ENCODE results near the gene PARP15.
A peak's percentile ranks its signal among the peaks of the same experiment; 100 is the strongest.

Gene PARP15

GRCh38 chr3:122668930-122669730 is 91.7 kb downstream of the PARP15 start:
- peak; percentile 14 for ATAC-seq (replicated peaks)
- Mint-ChIP-seq H3K27me3 (no peaks in the 10 kb centered on the region), H3K4me1 (ENCODE audit: low read depth in 2 of 2) (peaks cover 0 to 3% of the 10 kb centered on the region in 2 donors), H3K36me3 (ENCODE audit: insufficient read depth) (no peaks in the 10 kb centered on the region), H3K27ac (peak overlapping the region in 1 of 2 donors; percentile 8), H3K9me3 (no peaks in the 10 kb centered on the region), H3K4me3 (no peak overlapping the region)
- no peak for DNase-seq

GRCh38 chr3:122671553-122671952 is 94.1 kb downstream of the PARP15 start:
- DNase-seq: no peak
- no peaks in the 10 kb centered on the region for H3K27me3 Mint-ChIP-seq
- no peak for ATAC-seq (replicated peaks)
- no peak overlapping the region for H3K4me3 Mint-ChIP-seq
- no peaks in the 10 kb centered on the region for H3K9me3 Mint-ChIP-seq
- no peaks in the 10 kb centered on the region for H3K36me3 Mint-ChIP-seq (ENCODE audit: insufficient read depth)
- H3K4me1 Mint-ChIP-seq (ENCODE audit: low read depth in 2 of 2): peaks cover 0 to 3% of the 10 kb centered on the region in 2 donors
- no peak overlapping the region for H3K27ac Mint-ChIP-seq

GRCh38 chr3:122674339-122674738 is 96.9 kb downstream of the PARP15 start:
- H3K27ac Mint-ChIP-seq: no peak overlapping the region

GRCh38 chr3:122676759-122677158 is 99.3 kb downstream of the PARP15 start:
- H3K4me1 Mint-ChIP-seq (ENCODE audit: low read depth in 2 of 2): peaks cover 18 to 31% of the 10 kb centered on the region in 2 donors
- no peaks in the 10 kb centered on the region for H3K27me3 Mint-ChIP-seq

More at GRCh38 chr3:122674339-122674738, 96.9 kb downstream of the PARP15 start:
- H3K4me3 Mint-ChIP-seq: no peak overlapping the region
- peaks cover 6 to 13% of the 10 kb centered on the region in 2 donors for H3K4me1 Mint-ChIP-seq (ENCODE audit: low read depth in 2 of 2)
- DNase-seq (no peak), ATAC-seq (replicated peaks) (no peak)
- no peaks in the 10 kb centered on the region for H3K27me3 Mint-ChIP-seq
- no peaks in the 10 kb centered on the region for H3K36me3 Mint-ChIP-seq (ENCODE audit: insufficient read depth)
- no peaks in the 10 kb centered on the region for H3K9me3 Mint-ChIP-seq

GRCh38 chr3:122677216-122677615 is 99.8 kb downstream of the PARP15 start:
- no peak for DNase-seq
- Mint-ChIP-seq H3K4me1 (ENCODE audit: low read depth in 2 of 2) (peaks cover 23 to 35% of the 10 kb centered on the region in 2 donors), H3K4me3 (no peak overlapping the region), H3K9me3 (no peaks in the 10 kb centered on the region), H3K36me3 (ENCODE audit: insufficient read depth) (peaks cover 19% of the 10 kb centered on the region), H3K27ac (no peak overlapping the region), H3K27me3 (no peaks in the 10 kb centered on the region)
- ATAC-seq (replicated peaks): no peak

More at GRCh38 chr3:122676759-122677158, 99.3 kb downstream of the PARP15 start:
- H3K4me3 Mint-ChIP-seq: no peak overlapping the region
- DNase-seq (no peak), ATAC-seq (replicated peaks) (no peak)
- no peak overlapping the region for H3K27ac Mint-ChIP-seq
- H3K36me3 Mint-ChIP-seq (ENCODE audit: insufficient read depth): peaks cover 18% of the 10 kb centered on the region
- H3K9me3 Mint-ChIP-seq: no peaks in the 10 kb centered on the region

GRCh38 chr3:122678506-122678905 is 101.1 kb downstream of the PARP15 start:
- ATAC-seq (replicated peaks): no peak
- no peak for DNase-seq
- Mint-ChIP-seq H3K36me3 (ENCODE audit: insufficient read depth) (peaks cover 31% of the 10 kb centered on the region), H3K27me3 (no peaks in the 10 kb centered on the region), H3K27ac (peak overlapping the region; percentile 96 to 98), H3K4me3 (peak overlapping the region; percentile 3 to 25), H3K9me3 (no peaks in the 10 kb centered on the region), H3K4me1 (ENCODE audit: low read depth in 2 of 2) (peaks cover 36 to 47% of the 10 kb centered on the region in 2 donors)

- Mint-ChIP-seq H3K27me3 (no peaks in the 10 kb centered on the region), H3K4me1 (ENCODE audit: low read depth in 2 of 2) (peaks cover 41 to 51% of the 10 kb centered on the region in 2 donors), H3K27ac (peak overlapping the region; percentile 96 to 98), H3K36me3 (ENCODE audit: insufficient read depth) (peaks cover 31% of the 10 kb centered on the region), H3K9me3 (no peaks in the 10 kb centered on the region), H3K4me3 (peak overlapping the region; percentile 87 to 92)
- ATAC-seq (replicated peaks) (peak; percentile 67), DNase-seq (peak; percentile 81 to 83 (median 83))
Measured at GRCh38 chr3:122679085-122679881, 101.8 kb downstream of the PARP15 start.

- H3K4me1 Mint-ChIP-seq (ENCODE audit: low read depth in 2 of 2): peaks cover 47 to 52% of the 10 kb centered on the region in 2 donors
Measured at GRCh38 chr3:122679882-122680474, 102.5 kb downstream of the PARP15 start.

GRCh38 chr3:122680475-122681283 is 103.2 kb downstream of the PARP15 start, which contains the start of gene PARP14:
PARP14 (plus strand) TSS chr3:122680839; CDS start chr3:122680884, 45 bp downstream.
- DNase-seq: peak; percentile 54 to 66 (median 57)

More at GRCh38 chr3:122679882-122680474, 102.5 kb downstream of the PARP15 start:
- Mint-ChIP-seq H3K4me3 (peak overlapping the region; percentile 87 to 92), H3K36me3 (ENCODE audit: insufficient read depth) (peaks cover 38% of the 10 kb centered on the region), H3K9me3 (no peaks in the 10 kb centered on the region), H3K27ac (peak overlapping the region; percentile 96 to 98), H3K27me3 (no peaks in the 10 kb centered on the region)
- ATAC-seq (replicated peaks): peak; percentile 7
- peak in 1 of 3 experiments; percentile 14 for DNase-seq

GRCh38 chr3:122681284-122681973 is 104.0 kb downstream of the PARP15 start:
- Mint-ChIP-seq H3K27ac (peak overlapping the region; percentile 96 to 98), H3K27me3 (no peaks in the 10 kb centered on the region), H3K4me3 (peak overlapping the region; percentile 87 to 92), H3K9me3 (no peaks in the 10 kb centered on the region), H3K36me3 (ENCODE audit: insufficient read depth) (peaks cover 48% of the 10 kb centered on the region), H3K4me1 (ENCODE audit: low read depth in 2 of 2) (peaks cover 47 to 55% of the 10 kb centered on the region in 2 donors)
- ATAC-seq (replicated peaks) (no peak), DNase-seq (no peak)

More at GRCh38 chr3:122680475-122681283, 103.2 kb downstream of the PARP15 start, which contains the start of gene PARP14:
- peak; percentile 68 for ATAC-seq (replicated peaks)
- Mint-ChIP-seq H3K9me3 (no peaks in the 10 kb centered on the region), H3K27ac (peak within 1 kb of the TSS; percentile 96 to 98), H3K27me3 (no peaks in the 10 kb centered on the region), H3K4me3 (peak within 1 kb of the TSS; percentile 87 to 92), H3K36me3 (ENCODE audit: insufficient read depth) (peaks cover 45% of the 10 kb centered on the region), H3K4me1 (ENCODE audit: low read depth in 2 of 2) (peaks cover 47 to 55% of the 10 kb centered on the region in 2 donors)

GRCh38 chr3:122681974-122682409 is 104.5 kb downstream of the PARP15 start:
- Mint-ChIP-seq H3K4me1 (ENCODE audit: low read depth in 2 of 2) (peaks cover 48 to 56% of the 10 kb centered on the region in 2 donors), H3K27me3 (no peaks in the 10 kb centered on the region), H3K4me3 (peak overlapping the region; percentile 87 to 92), H3K36me3 (ENCODE audit: insufficient read depth) (peaks cover 48% of the 10 kb centered on the region), H3K9me3 (no peaks in the 10 kb centered on the region), H3K27ac (peak overlapping the region; percentile 96 to 98)
- no peak for DNase-seq
- ATAC-seq (replicated peaks): no peak

Measured in effector memory CD8-positive, alpha-beta T cell (primary cell).